HG02571 (cell line): ENCODE results near the gene MAST1.

Experiments used
- ATAC-seq: cut with Tn5 transposase; IDR thresholded peaks from one replicate; pipeline ENCODE4 v1.9.1; 2021; ENCODE audit warnings: mild to moderate bottlenecking, moderate library complexity; ENCODE audit not compliant: unreplicated experiment

MAST1 gene

DNA sequence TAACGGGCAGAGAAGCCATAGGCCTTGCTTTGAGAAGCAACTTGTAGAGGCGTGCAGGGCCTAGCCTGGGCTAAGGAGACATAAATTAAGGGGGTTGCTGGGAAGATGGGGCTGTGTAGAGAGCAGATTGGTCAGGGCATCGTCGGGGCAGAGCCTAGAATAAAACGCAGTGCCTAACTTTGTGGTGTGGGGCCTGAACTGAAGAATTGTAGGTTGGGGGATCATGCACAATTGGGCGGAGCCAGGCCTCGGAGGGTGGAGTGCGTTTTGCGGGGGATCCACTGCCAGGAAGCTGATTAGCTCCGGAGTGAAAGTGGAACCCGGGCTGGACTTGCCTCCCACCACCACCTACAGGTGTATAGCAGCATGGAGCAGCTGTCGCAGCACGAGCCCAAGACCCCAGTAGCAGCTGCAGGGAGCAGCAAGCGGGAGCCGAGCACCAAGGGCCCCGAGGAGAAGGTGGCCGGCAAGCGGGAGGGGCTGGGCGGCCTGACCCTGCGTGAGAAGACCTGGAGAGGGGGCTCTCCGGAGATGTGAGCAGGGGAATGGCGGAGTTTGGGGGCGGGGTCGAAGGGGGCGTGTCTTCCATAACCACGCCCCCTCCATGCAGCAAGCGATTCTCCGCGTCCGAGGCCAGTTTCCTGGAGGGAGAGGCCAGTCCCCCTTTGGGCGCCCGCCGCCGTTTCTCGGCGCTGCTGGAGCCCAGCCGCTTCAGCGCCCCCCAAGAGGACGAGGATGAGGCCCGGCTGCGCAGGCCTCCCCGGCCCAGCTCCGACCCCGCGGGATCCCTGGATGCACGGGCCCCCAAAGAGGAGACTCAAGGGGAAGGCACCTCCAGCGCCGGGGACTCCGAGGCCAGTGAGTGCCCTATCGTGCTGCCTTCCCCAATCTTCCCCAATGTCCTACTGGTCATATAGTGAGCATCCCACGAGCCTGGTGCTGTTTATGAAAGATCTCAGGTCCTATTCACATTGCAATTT lies 29.1 kb downstream of the MAST1 start:
- no peak for ATAC-seq

DNA sequence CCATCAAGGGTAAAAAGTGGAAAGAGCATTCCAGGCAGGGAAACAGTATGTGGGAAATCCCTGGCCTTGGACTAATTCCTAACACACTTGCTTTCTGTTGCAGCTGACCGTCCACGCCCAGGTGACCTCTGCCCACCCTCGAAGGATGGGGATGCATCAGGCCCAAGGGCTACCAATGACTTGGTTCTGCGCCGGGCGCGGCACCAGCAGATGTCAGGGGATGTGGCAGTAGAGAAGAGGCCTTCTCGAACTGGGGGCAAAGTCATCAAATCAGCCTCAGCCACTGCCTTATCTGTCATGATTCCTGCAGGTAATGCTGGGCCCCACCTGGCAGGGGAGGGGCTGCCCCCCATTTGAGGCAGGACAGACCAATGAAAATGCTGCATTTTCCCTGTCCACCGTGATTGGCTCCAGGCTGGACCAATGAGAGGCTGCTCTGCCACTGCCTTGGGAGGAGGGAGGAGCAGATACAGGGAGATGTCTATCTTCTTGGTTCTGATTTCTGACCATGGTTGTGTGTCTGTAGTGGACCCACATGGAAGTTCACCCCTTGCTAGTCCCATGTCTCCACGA lies 30.3 kb downstream of the MAST1 start:
- ATAC-seq, result no peak

DNA sequence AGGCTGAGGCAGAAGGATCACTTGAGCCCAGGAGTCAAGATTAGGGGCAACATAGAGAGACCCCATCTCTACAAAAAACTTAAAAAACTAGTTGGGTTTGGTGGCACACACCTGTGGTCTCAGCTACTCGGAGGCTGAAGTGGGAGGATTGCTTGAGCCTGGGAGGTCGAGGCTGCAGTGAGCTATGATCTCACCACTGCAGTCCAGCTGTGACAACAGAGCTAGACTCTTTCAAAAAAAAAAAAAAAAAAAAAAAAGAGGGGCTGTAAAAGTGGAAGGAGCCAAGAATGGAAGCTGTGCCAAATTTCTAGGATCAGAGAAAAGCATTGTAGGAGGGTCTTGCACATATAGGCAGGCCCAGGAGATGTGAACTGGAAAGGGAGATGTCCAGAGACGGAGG lies 33.4 kb downstream of the MAST1 start:
- ATAC-seq, result no peak

DNA sequence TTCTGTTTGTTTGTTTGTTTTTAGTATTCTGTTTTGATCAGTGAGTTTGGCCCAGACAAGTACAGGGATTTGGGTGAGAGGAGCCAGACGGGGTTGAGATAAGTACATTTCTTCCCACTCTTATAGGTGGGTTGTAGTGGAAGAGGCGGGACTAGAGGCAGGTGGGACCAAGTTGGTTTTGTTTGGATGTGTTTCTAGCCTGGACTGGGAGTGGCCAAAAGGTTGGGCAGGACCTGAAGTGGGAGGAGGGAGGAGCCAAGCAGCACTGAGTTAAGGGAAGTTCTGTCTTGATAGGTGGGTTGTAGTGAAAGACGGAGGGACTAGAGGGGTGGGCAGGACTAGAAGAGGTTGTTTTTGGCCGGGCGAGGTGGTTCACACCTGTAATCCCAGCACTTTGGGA lies 33.9 kb downstream of the MAST1 start:
- no peak for ATAC-seq

DNA sequence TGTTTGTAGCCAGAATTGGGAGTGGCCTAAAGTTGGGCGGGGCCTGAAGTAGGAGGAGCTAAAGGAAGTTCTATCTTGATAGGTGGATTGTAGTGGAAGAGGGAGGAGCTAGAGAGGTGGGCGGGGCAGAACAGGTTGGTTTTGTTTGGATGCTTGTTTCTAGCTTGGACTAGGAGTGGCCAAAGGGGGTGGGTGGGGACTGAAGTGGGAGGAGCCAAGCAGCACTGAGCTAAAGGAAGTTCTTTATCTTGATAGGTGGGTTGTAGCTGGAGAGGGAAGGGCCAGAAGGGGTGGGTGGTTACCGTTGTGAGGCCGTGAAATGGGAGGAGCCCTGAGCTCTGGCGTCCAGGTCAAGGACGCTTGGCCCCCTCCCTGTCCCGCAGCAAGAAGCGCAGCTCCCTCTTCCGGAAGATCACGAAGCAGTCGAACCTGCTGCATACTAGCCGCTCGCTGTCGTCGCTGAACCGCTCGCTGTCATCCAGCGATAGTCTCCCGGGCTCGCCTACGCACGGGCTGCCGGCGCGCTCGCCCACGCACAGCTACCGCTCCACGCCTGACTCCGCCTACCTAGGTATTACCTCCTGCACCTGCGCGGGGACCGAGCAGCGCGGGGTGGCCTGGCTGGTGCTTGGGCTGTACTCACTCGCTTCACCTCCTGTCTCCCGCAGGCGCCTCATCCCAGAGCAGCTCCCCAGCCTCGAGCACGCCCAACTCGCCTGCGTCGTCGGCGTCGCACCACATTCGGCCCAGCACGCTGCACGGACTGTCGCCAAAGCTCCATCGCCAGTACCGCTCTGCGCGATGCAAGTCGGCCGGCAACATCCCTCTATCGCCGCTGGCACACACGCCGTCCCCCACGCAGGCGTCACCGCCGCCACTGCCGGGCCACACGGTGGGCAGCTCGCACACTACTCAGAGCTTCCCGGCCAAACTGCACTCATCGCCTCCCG lies 34.9 kb downstream of the MAST1 start:
- no peak for ATAC-seq

DNA sequence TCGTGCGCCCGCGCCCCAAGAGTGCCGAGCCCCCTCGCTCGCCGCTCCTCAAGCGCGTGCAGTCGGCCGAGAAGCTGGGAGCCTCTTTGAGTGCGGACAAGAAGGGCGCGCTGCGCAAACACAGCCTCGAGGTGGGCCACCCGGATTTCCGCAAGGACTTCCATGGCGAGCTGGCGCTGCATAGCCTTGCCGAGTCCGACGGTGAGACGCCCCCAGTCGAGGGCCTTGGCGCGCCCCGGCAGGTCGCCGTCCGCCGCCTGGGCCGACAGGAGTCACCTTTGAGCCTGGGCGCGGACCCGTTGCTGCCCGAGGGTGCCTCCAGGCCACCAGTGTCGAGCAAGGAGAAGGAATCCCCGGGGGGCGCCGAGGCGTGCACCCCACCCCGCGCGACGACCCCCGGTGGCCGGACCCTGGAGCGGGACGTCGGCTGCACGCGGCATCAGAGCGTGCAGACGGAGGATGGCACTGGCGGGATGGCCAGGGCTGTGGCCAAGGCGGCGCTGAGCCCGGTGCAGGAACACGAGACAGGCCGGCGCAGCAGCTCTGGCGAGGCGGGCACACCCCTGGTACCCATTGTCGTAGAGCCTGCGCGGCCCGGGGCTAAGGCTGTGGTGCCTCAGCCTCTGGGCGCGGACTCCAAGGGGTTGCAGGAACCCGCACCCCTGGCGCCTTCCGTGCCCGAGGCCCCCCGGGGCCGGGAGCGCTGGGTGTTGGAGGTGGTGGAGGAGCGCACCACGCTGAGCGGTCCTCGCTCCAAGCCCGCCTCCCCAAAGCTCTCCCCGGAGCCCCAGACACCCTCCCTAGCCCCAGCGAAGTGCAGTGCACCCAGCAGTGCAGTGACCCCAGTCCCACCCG lies 35.8 kb downstream of the MAST1 start:
- no peak for ATAC-seq

DNA sequence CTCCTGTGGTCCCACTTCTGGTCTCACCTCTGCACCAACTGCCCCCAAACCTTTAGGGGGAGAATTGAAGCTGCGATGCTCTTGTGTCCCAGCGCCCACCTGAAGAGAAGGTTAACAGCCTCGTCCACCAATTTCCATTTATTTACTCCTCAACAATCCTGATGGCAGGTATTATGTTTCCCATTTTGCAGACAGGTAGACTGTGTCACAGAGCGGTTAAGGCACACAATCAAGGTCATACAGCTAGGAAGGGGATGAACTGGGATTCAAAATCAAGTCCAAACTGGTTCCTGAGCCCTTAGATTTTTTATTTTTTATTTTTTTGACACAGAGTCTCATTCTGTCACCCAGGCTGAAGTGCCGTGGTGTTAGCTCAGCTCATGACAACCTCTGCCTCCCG lies 36.8 kb downstream of the MAST1 start:
- ATAC-seq, result no peak

DNA sequence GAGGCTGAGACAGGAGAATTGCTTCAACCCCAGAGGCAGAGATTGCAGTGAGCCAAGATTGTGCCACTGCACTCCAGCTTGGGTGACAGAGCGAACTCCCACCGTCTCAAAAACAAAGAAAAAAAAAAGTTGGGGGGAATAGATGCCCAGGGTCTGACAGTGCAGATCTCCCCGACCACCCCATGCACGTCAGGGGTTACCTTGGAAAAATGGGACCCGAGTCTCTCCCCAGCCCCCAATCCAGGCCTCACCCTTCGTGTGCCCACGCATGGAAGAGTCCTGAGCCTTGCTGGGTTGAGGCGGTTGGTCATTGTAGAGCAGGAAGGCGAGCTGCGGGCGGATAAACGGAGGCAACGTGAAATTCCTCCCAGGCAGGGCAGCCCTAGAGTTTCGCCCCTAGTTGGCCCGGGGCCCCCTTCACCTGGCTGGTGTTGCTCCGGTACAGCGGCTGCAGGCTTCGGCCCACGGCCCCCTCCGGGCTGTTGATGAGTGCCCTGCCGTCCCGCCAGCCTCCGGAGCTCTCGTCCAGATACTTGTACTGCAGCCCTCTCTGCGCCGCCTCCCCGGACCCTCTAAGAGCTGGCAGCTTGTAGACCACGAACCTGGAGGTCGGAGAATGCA lies 42.3 kb downstream of the MAST1 start:
- ATAC-seq, result no peak

DNA sequence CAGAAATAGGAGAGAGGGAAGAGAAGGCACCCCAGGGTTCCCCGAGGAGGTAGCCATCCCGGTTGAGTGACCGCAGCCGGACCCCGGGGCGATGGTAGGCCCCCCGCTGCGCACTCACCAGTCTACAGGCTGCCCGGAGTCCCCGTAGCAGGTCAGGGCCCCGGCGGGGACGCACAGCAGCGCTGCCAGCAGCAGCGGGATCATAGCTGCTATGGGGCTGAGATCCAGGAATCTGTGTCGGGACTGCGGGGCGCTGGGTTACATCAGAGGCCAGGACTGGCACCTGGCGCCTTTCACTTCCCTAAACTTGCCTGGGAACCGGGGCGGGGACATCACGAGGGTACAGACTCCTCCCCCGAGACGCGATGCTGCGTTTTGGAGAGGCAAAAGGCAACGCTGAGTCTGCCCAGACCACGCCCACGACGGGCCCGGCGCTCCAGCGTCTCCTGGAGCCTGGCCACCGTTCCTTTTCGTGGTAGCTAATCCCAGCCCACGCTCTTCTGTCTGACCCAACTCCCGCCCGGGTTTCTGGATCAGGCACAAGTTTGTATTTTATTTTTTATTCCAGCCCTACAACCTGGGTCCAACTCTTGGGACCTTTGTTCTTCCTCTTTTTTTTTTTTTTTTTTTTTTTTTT lies 43.0 kb downstream of the MAST1 start, which contains the start of gene DNASE2:
Gene DNASE2 (minus strand): TSS at position 278 of the 637 bp plus-strand sequence. CDS start 74 bp downstream, at position 204.
- peak; percentile 77 for ATAC-seq

DNA sequence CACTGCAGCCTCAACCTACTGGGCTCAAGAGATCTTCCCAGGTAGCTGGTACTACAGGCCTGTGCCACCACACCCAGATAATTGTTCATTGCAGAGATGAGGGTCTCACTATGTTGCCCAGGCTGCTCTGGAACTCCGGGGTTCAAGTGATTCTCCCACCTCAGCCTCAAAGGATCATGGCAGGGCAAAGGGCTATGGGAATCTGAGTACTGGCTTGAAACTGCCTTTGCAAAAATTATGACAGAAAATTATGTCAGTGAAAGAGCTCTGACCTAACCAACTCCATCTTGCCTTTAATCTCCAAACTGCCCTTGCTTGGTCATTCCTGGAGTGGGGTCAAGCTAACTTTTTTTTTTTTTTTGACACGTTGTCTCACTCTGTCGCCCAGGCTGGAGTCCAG lies 44.3 kb downstream of the MAST1 start:
- ATAC-seq, result no peak

DNA sequence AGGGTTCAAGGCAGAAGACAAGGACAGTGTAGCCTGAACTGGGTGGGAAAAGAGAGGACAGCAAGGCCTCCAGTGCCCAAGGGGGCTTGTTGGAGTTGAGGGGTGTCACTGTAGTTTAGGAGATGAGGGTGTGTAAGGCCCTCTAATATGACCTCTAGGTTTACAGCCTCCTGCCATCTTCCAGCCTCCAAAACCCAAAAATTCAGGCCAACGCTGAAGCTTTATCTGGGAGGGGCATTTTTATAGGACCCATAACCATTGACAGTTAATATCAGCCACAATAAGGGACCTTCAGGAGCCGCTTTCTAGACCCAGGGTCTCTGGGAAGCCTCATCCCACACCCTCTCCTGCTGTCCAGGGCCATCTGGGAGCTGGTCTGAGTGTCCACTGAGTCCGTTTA lies 45.9 kb downstream of the MAST1 start:
- ATAC-seq, result no peak

DNA sequence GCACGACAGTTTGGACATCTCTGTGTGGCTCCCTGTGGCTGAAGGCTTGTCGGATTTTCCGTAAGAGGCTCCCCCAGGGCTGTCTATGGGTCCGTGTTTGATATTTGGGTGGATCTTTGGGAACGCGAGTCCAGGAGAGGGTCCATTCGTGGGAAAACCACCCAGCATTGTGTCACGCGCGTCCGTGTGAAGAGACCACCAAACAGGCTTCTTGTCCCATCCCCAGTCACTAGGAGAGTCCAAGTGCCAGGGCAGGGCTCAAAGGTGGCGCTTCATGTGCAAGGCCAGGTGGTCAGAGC lies 46.3 kb downstream of the MAST1 start:
- ATAC-seq, result no peak

DNA sequence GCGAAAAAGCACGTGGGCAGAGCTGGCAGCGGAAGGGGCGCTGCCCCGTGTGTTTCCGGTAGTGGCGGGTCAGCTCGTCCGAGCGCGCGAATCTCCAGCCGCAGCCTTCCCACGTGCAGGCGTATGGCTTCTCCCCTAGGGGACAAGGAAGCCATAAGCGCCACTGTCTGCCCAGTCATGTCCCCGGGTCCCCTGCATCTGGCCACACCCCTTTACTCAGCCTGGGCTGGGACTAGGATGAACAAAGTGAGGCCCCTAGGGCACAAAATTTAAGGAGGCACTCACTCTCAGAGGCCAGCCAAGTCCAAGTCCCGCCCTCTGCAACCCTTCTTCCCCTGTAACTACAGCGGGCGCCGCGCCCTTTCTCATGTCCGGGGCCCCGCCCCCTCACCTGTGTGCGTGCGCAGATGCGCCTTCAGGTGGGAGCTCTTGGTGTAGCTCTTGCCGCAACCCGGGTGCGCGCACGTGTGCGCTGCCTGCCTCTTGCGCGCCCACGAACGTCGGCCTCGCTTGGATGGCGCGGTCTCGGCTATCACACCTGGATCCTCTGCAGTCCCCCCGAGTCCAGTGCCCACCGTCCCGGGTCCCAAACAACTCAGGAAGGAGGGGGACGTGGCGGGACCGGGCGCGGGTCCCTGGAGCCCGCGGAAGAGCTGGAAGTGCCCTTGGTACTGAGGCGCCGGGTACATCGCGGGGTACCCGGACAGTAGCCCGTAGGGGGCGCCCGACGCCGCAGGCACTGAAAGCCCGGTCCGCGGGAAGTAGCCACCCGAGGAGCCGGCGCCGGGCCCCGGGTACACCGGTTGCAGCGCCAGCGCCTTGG lies 46.8 kb downstream of the MAST1 start:
- no peak for ATAC-seq

DNA sequence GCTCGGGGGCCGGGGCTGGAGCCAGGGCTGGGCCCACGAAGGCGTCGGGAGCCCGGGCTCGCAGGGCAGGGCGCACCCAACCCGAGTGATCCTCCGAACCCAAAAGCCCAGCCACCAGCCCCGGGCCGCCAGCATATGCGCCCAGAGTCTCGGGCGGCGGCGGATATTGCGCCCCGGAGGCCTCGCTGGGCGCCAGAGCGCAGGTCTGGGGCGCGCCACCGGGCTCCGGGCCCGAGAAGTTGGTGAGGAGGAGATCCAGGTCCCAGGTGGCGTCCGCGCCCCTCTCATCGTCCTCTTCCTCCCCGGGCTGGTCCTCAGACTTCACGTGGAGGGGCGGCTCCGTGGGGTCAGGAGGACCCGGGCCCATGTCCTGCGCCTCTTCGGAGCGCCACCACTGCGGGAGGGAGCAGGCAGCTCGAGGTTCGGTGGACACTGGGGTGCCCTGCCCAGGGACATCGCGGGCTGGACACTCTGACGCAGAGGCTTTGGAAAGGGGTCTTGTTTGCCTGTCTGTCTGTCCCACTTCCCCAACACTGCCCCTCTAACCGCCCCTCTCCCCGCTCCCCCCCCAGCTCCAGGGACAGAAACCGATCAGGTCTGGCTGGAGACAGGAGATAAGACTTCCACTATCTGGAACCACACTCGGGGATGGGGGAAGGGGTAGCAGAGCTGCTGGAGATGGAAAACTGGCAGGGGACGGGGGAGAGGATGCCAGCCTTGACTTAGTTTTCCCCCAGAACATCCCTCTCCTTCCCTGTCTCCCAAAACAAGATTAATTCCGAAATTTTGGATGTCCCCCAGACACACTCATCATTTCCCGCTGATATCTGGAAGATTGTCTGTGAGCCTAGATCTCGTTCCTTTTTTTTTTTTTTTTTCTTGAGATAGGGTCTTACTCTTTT lies 47.7 kb downstream of the MAST1 start:
- no peak for ATAC-seq

DNA sequence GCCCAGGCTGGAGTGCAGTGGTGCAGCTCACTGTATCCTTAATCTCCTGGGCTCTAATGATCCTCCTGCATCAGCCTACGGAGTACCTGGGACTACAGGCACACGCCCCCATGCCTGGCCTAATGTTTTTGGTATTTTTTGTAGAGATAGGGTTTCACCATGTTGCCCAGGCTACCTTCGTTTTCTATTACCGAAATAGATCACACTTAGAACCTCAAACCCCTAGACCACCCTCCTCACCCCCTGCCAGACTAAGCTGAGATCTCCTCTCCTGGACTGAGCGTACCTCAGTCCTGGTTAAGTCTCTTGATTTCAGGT lies 48.3 kb downstream of the MAST1 start:
- ATAC-seq, result no peak

DNA sequence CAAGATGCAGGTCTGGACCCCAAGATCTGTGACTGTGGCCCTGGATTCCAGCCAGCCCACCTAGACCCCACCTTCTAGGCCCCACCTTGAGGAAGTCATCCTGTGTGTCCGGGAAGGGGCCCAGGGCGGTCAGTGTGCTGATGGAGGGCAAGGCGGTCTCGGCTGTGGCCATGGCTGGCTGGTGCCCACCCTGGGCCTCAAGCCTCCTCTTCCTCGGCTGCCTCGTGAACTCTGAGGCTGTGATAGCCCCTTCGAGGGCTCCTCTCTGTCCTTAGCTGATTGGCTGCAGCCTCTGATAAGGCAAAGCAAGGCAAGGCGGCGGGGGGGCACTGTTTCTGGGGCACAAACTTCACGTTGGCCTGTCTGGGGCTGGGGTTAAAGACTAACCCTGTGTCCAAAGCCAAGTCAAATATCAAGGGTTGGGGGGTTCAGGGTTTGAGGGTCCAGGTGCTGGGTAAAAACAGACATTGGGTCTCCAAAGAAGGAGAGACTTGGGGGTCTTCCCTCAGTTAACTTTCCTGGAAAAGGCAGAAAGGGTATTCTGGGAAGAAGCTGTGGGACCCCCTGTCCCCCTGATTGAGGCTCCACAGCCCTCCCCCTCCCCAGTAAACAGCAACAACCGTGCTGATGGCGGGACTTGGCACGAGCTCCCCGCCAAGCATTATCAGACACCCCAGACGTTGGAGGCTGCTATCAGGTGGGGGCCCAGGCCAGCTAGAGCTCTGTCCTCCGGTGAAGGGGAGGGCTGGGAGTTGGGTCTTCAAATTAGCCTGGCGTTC lies 48.8 kb downstream of the MAST1 start, which contains the start of gene KLF1:
Gene KLF1 (minus strand): TSS at position 233 of the 779 bp plus-strand sequence. CDS start 61 bp downstream, at position 172.
- ATAC-seq, result no peak
